Smooth muscle cell (in vitro differentiated cells): ENCODE results near the gene EHD4. TPM values are rescaled to one million over a fixed set of nuclear protein-coding genes. Genes with fewer than 3 reads are reported as not detected.

Experiments
- DNase-seq: peaks from one replicate; lab custom pipeline; 2025; ENCODE audit not compliant: unreplicated experiment; lab: John Stamatoyannopoulos, UW
- H2AFZ ChIP-seq: fragments of 200-600 bp; sonication (generic); 2 replicates; pipeline ENCODE4 v1.6.0; 2016; ENCODE audit warnings: antibody characterized with exemption, low read depth, mild to moderate bottlenecking
- H3F3A ChIP-seq: fragments of 200-600 bp; sonication (generic); 2 replicates; pipeline ENCODE4 v1.6.0; 2017; ENCODE audit warnings: antibody characterized with exemption, low read depth
- H3K27ac ChIP-seq: fragments of 200-600 bp; sonication (generic); 2 replicates; pipeline ENCODE4 v1.5.1; 2016; ENCODE audit warnings: low read depth, mild to moderate bottlenecking
- H3K27me3 ChIP-seq: fragments of 200-600 bp; sonication (generic); 2 replicates; pipeline ENCODE4 v1.6.1; 2016; ENCODE audit warnings: low read depth, mild to moderate bottlenecking
- H3K36me3 ChIP-seq: fragments of 200-600 bp; sonication (generic); 2 replicates; pipeline ENCODE4 v1.5.1; 2016; ENCODE audit warnings: low read depth
- H3K4me1 ChIP-seq: fragments of 200-600 bp; sonication (generic); 2 replicates; pipeline ENCODE4 v1.5.1; 2016; ENCODE audit warnings: low read depth
- H3K4me2 ChIP-seq: fragments of 200-600 bp; sonication (generic); 2 replicates; pipeline ENCODE4 v1.6.0; 2016; ENCODE audit warnings: mild to moderate bottlenecking
- H3K4me3 ChIP-seq: fragments of 200-600 bp; sonication (generic); 2 replicates; pipeline ENCODE4 v1.5.1; 2016; ENCODE audit warnings: mild to moderate bottlenecking
- H3K79me2 ChIP-seq: fragments of 200-600 bp; sonication (generic); 2 replicates; pipeline ENCODE4 v1.6.0; 2016; ENCODE audit warnings: low read depth, mild to moderate bottlenecking
- H3K9ac ChIP-seq: fragments of 200-600 bp; sonication (generic); 2 replicates; pipeline ENCODE4 v1.6.0; 2016; ENCODE audit warnings: low read depth
- H3K9me3 ChIP-seq: fragments of 200-600 bp; sonication (generic); replicated peaks from 2 replicates; pipeline ENCODE4 v1.5.1; 2016; ENCODE audit warnings: low read depth
- H4K20me1 ChIP-seq: fragments of 200-600 bp; sonication (generic); 2 replicates; pipeline ENCODE4 v1.6.0; 2016; ENCODE audit warnings: low read depth
- WGBS: methylation state at CpG from one replicate; pipeline ENCODE4 v1.1.7; 2016; ENCODE audit warnings: low lambda C conversion rate; 5-methylcytosine and 5-hydroxymethylcytosine counted together
- polyA plus RNA-seq: library from polyadenylated mRNA; unstranded; fragments of >200 nt; fragmentation: Nextera tagmentation; extraction: Ambion mirVana; gene quantifications from 2 replicates; pipeline ENCODE4 v1.2.1, GENCODE V29; 2016
- total RNA-seq: library from RNA; depleted of rRNA; stranded (reverse); fragments of >200 nt; gene quantifications from 2 replicates; pipeline ENCODE4 v1.2.3, GENCODE V29; 2014
- TF ChIP-seq, protein P1 (sequence below): fragments of 200-600 bp; sonication (generic); IDR thresholded peaks from 2 replicates; pipeline ENCODE4 v1.5.1; 2017; ENCODE audit warnings: borderline replicate concordance, mild to moderate bottlenecking, antibody characterized with exemption; ENCODE audit not compliant: insufficient read depth, poor library complexity, severe bottlenecking

EHD4 gene
- total and polyA plus RNA-seq, 2 experiments from 2014 or later: 11.5 to 15.8 TPM

DNA sequence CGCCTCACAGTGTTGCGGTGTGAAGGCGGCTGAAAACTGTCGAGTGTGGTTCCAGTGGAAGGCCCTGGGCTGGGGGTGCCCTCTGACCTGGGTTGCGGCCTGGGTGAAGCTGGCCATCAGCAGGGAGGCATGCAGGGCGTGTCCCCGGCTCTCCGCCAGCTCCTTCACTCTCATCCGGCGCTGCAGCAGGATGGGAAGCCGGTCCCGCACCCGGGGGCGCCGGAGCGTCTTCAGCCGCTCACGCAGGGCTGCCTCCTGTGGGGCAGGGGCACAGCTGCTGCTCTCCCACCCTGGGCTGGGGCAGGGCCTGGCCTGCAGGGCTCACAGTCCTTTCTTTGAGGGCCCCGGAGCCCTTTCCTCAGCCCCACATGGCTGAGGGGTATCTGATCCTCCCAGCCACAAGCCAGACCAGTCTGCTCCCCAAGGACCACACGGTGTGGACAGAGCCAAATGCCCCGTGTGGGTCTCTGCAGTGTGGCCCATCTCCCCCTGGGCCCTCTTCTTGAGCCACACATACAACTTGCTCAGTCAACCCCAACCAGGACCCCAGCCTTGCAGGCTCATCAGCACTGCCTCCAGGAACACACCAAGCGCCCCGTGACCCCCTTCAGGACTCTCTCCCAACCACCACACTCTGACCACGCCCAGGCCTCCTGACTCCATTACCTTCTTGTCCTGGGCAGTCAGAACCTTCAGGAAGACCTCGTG, 105.3 kb downstream of the EHD4 start:
- Histone ChIP-seq H3K27me3 (no peaks in the 10 kb centered on the region), H3K9ac (no peak overlapping the region), H3K4me3 (no peak overlapping the region), H2AFZ (no peak overlapping the region), H3F3A (no peaks in the 10 kb centered on the region), H3K27ac (no peak overlapping the region), H3K79me2 (no peaks in the 10 kb centered on the region), H3K9me3 (no peaks in the 10 kb centered on the region), H3K4me1 (peaks cover 8% of the 10 kb centered on the region), H3K36me3 (no peaks in the 10 kb centered on the region), H3K4me2 (no peak overlapping the region), H4K20me1 (no peaks in the 10 kb centered on the region)
- WGBS: 89% methylated on average over 25 of the region's 25 CpGs
- no peak for DNase-seq
- TF ChIP-seq, protein P1, sequence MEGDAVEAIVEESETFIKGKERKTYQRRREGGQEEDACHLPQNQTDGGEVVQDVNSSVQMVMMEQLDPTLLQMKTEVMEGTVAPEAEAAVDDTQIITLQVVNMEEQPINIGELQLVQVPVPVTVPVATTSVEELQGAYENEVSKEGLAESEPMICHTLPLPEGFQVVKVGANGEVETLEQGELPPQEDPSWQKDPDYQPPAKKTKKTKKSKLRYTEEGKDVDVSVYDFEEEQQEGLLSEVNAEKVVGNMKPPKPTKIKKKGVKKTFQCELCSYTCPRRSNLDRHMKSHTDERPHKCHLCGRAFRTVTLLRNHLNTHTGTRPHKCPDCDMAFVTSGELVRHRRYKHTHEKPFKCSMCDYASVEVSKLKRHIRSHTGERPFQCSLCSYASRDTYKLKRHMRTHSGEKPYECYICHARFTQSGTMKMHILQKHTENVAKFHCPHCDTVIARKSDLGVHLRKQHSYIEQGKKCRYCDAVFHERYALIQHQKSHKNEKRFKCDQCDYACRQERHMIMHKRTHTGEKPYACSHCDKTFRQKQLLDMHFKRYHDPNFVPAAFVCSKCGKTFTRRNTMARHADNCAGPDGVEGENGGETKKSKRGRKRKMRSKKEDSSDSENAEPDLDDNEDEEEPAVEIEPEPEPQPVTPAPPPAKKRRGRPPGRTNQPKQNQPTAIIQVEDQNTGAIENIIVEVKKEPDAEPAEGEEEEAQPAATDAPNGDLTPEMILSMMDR: no peak

DNA sequence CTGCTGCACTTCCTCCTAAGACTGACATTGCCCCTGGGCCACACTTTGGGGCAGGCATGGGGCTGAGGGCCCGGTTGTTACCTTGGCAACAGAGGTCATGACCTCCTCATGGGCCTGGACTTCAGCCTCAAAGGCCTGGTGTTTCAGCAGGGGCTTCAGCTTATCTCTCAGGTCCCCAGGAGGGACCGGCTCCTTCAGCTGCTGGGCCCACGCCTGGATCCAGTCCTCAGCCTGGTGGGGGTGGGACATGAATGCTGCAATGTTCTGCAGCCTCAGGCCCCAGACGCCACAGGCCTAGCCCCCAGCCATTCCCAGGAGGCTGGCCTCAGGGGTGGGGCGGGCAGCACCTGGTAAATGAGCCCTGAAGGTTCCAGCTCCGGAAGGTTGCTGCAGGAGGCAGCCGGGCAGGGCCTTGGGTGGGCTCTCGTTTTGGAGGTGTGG, 106.1 kb downstream of the EHD4 start:
- Histone ChIP-seq H3K4me2 (no peak overlapping the region), H3K36me3 (no peaks in the 10 kb centered on the region), H3F3A (no peaks in the 10 kb centered on the region), H4K20me1 (no peaks in the 10 kb centered on the region), H3K79me2 (no peaks in the 10 kb centered on the region), H3K4me1 (peaks cover 8% of the 10 kb centered on the region), H3K27ac (no peak overlapping the region), H2AFZ (no peak overlapping the region), H3K9ac (no peak overlapping the region), H3K9me3 (no peaks in the 10 kb centered on the region), H3K27me3 (no peaks in the 10 kb centered on the region), H3K4me3 (no peak overlapping the region)
- TF ChIP-seq, protein P1: no peak
- DNase-seq: no peak
- WGBS: 80% methylated on average over 8 of the region's 8 CpGs

DNA sequence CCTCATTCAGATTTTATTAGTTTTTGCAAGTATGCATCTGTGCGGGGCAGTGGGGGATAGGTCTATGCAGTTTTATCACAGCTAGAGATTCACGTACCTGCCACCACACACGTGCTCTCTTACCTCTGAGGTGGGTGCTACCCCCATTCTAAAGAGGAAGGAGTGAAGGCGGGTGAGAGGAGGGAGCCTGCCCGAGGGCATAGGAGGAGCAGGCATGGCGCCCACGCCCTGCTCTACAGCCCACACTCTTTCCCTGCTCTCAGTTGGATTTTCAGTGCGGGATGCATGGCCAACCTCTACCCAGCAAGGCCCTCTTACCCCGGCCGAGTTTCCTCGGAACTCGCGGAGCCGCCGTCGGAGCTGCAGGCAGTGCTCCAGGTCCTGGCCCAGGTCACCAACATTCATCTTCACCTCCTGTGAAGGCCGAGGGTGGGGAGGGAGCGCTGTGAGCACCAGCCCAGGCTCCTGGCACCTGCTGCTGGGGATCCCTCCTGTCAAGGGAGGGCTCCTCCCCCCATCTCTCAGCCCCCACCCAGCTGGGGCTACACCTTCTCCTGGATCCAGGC, 106.8 kb downstream of the EHD4 start:
- H2AFZ ChIP-seq: no peak overlapping the region
- no peak overlapping the region for H3K4me2 ChIP-seq
- no peaks in the 10 kb centered on the region for H3K36me3 ChIP-seq
- H3K27ac ChIP-seq: no peak overlapping the region
- no peaks in the 10 kb centered on the region for H3K79me2 ChIP-seq
- WGBS: 89% methylated on average over 18 of the region's 18 CpGs
- no peaks in the 10 kb centered on the region for H3F3A ChIP-seq
- DNase-seq: no peak
- no peaks in the 10 kb centered on the region for H4K20me1 ChIP-seq
- H3K9ac ChIP-seq: no peak overlapping the region
- H3K9me3 ChIP-seq: no peaks in the 10 kb centered on the region
- TF ChIP-seq, protein P1: no peak
- no peaks in the 10 kb centered on the region for H3K27me3 ChIP-seq
- no peak overlapping the region for H3K4me3 ChIP-seq
- H3K4me1 ChIP-seq: peaks cover 8% of the 10 kb centered on the region
